A549 (cell line): ENCODE results near the gene IGFBP5. TPM values are rescaled to one million over a fixed set of nuclear protein-coding genes. Genes with fewer than 3 reads are reported as not detected.
A peak's percentile ranks its signal among the peaks of the same experiment; 100 is the strongest.

ENCODE experiments used
- ATAC-seq, 2 experiments: fragments of 200-7000 bp in 1 of 2; fragments of >200 bp in 1 of 2; cut with Nextera tagmentation in 1 of 2; cut with Tn5 transposase in 1 of 2; 3 replicates each; pipeline versions ENCODE4 v1.8.0 to v1.9.1; 2018 to 2020; ENCODE audit warnings: mild to moderate bottlenecking in 1 of 2, moderate library complexity in 1 of 2
- CTCF ChIA-PET: fragments of 300-600 bp; sonication (Branson Sonifier 250); formaldehyde crosslinking; extraction: SDS; loops from one replicate; lab custom pipeline; 2021; ENCODE audit warnings: antibody characterized with exemption, inconsistent platforms; lab: Yijun Ruan, JAX
- POLR2A ChIA-PET: fragments of 350-600 bp; formaldehyde crosslinking; extraction: SDS; loops from one replicate; lab custom pipeline; 2021; ENCODE audit warnings: antibody characterized with exemption, inconsistent platforms; lab: Yijun Ruan, JAX
- DNase-seq, 2 experiments: peaks; one replicate each; pipeline versions ENCODE4 v3.0.0 to v3.0.0-alpha.2; 2011 to 2016; ENCODE audit warnings: low read depth in 1 of 2, low spot score in 1 of 2
- FAIRE-seq: peaks from 2 replicates; lab custom pipeline; 2011; peaks lifted over from hg19 to GRCh38; lab: Jason Lieb, UNC
- H3K27ac ChIP-seq, 2 experiments: fragments of >200 bp; sonication (Bioruptor Twin); formaldehyde crosslinking; 3 replicates each; pipeline ENCODE4 v1.5.1; 2016 to 2017
- H3K4me1 ChIP-seq: fragments of >200 bp; sonication (Bioruptor Twin); formaldehyde crosslinking; 3 replicates; pipeline ENCODE4 v1.6.1; 2016
- H3K4me2 ChIP-seq: fragments of >200 bp; sonication (Bioruptor Twin); formaldehyde crosslinking; 3 replicates; pipeline ENCODE4 v1.6.1; 2016
- H3K4me3 ChIP-seq: fragments of >200 bp; sonication (Bioruptor Twin); formaldehyde crosslinking; 3 replicates; pipeline ENCODE4 v1.5.1; 2016
- H3K9me3 ChIP-seq: fragments of >200 bp; sonication (Bioruptor Twin); formaldehyde crosslinking; 3 replicates; pipeline ENCODE4 v1.6.1; 2016
- BHLHE40 ChIP-seq: IDR thresholded peaks from 2 replicates; pipeline ENCODE4 v1.6.1; 2012; ENCODE audit warnings: low read depth, low read length, inconsistent platforms
- CBX2 ChIP-seq: fragments of 200-600 bp; sonication (generic); IDR thresholded peaks from 2 replicates; pipeline ENCODE4 v1.6.1; 2016; ENCODE audit warnings: low read depth, mild to moderate bottlenecking, borderline replicate concordance
- CBX8 ChIP-seq: fragments of 200-600 bp; sonication (generic); IDR thresholded peaks from 2 replicates; pipeline ENCODE4 v1.6.1; 2016
- CEBPB ChIP-seq, 2 experiments: fragments of >200 bp in 1 of 2; sonication (Bioruptor Twin) in 1 of 2; formaldehyde crosslinking in 1 of 2; IDR thresholded peaks; 2 replicates each; pipeline ENCODE4 v1.6.1; 2012 to 2016
- CHD4 ChIP-seq: fragments of 200-600 bp; sonication (generic); IDR thresholded peaks from 2 replicates; pipeline ENCODE4 v1.6.1; 2016; ENCODE audit warnings: antibody characterized with exemption, mild to moderate bottlenecking, borderline replicate concordance
- EHF ChIP-seq: fragments of 250-450 bp; sonication (Bioruptor Pico); IDR thresholded peaks from 2 replicates; pipeline ENCODE4 v1.5.0; 2020; ENCODE audit warnings: mild to moderate bottlenecking
- ESRRA ChIP-seq: fragments of 150-350 bp; IDR thresholded peaks from 2 replicates; pipeline ENCODE4 v1.6.1; 2014; ENCODE audit warnings: mild to moderate bottlenecking, low read length, borderline replicate concordance
- FOSB ChIP-seq: fragments of 250-450 bp; sonication (Bioruptor Pico); IDR thresholded peaks from 2 replicates; pipeline ENCODE4 v1.5.0; 2020; ENCODE audit warnings: mild to moderate bottlenecking, moderate library complexity
- FOSL2 ChIP-seq, 2 experiments: fragments of 450-650 bp in 1 of 2; fragments of >200 bp in 1 of 2; sonication (Bioruptor Twin) in 1 of 2; formaldehyde crosslinking; IDR thresholded peaks; 2 replicates each; pipeline versions ENCODE4 v1.5.0 to v1.6.1; 2016 to 2020; ENCODE audit warnings: mild to moderate bottlenecking in 1 of 2, moderate library complexity in 1 of 2
- GATA3 ChIP-seq: IDR thresholded peaks from 2 replicates; pipeline ENCODE4 v1.6.1; 2012; ENCODE audit warnings: borderline replicate concordance
- HOXA7 ChIP-seq: fragments of 250-450 bp; sonication (Bioruptor Pico); IDR thresholded peaks from 2 replicates; pipeline ENCODE4 v1.5.0; 2020; ENCODE audit warnings: mild to moderate bottlenecking, moderate library complexity
- JUN ChIP-seq, 2 experiments: fragments of >200 bp; sonication (Bioruptor Twin); formaldehyde crosslinking; IDR thresholded peaks; 2 replicates in 1 of 2; 3 replicates in 1 of 2; pipeline ENCODE4 v1.6.1; 2016 to 2017
- KDM1A ChIP-seq: fragments of 200-600 bp; sonication (generic); IDR thresholded peaks from 2 replicates; pipeline ENCODE4 v1.6.1; 2016; ENCODE audit warnings: low read depth, mild to moderate bottlenecking
- MAFK ChIP-seq: fragments of 450-650 bp; IDR thresholded peaks from 2 replicates; pipeline ENCODE4 v1.6.1; 2014; ENCODE audit not compliant: partially characterized antibody
- MAZ ChIP-seq: fragments of 150-350 bp; IDR thresholded peaks from 2 replicates; pipeline ENCODE4 v1.6.1; 2014; ENCODE audit warnings: antibody characterized with exemption, low read depth, low read length, borderline replicate concordance
- MYC ChIP-seq: IDR thresholded peaks from 2 replicates; pipeline ENCODE4 v1.6.1; 2012; ENCODE audit warnings: mild to moderate bottlenecking, inconsistent platforms, low read length, improper control_type of control experiment, borderline replicate concordance
- PHF8 ChIP-seq: fragments of 200-600 bp; sonication (generic); IDR thresholded peaks from 2 replicates; pipeline ENCODE4 v1.6.1; 2016; ENCODE audit warnings: low read depth, mild to moderate bottlenecking, antibody characterized with exemption, moderate library complexity, borderline replicate concordance
- POLR2AphosphoS2 ChIP-seq: conservative IDR thresholded peaks from 2 replicates; pipeline ENCODE4 v1.6.1; 2012; ENCODE audit warnings: low read length, improper control_type of control experiment, inconsistent platforms
- SREBF2 ChIP-seq: fragments of 450-650 bp; IDR thresholded peaks from 2 replicates; pipeline ENCODE4 v1.6.1; 2014; ENCODE audit warnings: mild to moderate bottlenecking, moderate library complexity
- TP53 ChIP-seq: fragments of 250-450 bp; sonication (Bioruptor Pico); IDR thresholded peaks from 2 replicates; pipeline ENCODE4 v1.5.0; 2021; ENCODE audit warnings: mild to moderate bottlenecking, moderate library complexity
- ZC3H11A ChIP-seq: fragments of 450-650 bp; IDR thresholded peaks from 2 replicates; pipeline ENCODE4 v1.6.1; 2014; ENCODE audit warnings: antibody characterized with exemption, mild to moderate bottlenecking
- ZFP36 ChIP-seq: fragments of 450-650 bp; IDR thresholded peaks from 2 replicates; pipeline ENCODE4 v1.6.1; 2014; ENCODE audit warnings: borderline replicate concordance; ENCODE audit not compliant: partially characterized antibody
- ZNF302 ChIP-seq: fragments of 250-450 bp; sonication (Bioruptor Pico); IDR thresholded peaks from 2 replicates; pipeline ENCODE4 v1.9.0; 2021; ENCODE audit warnings: inconsistent platforms, mild to moderate bottlenecking, moderate library complexity
- WGBS: methylation state at CpG from one replicate; pipeline ENCODE4 v1.1.6; 2017; ENCODE audit errors: missing lambda C conversion rate; 5-methylcytosine and 5-hydroxymethylcytosine counted together
- polyA plus RNA-seq, 4 experiments: library from polyadenylated mRNA; depleted of rRNA in 3 of 4; stranded (reverse); fragments of >200 nt; fragmentation: RNase III in 1 of 4; extraction: RNeasy Plus Mini Kit Qiagen cat#74134 plus additional on column Dnase treatment in 1 of 4; gene quantifications; 2 replicates in 3 of 4; 3 replicates in 1 of 4; pipeline ENCODE4 v1.2.3, GENCODE V29; 2011 to 2017
- TF ChIP-seq, protein P1 (sequence below): IDR thresholded peaks from 2 replicates; pipeline ENCODE4 v1.6.1; 2012
- TF ChIP-seq, protein P2 (sequence below): IDR thresholded peaks from 2 replicates; pipeline ENCODE4 v1.6.1; 2012
- TF ChIP-seq, protein P3 (sequence below): fragments of >200 bp; sonication (Bioruptor Twin); formaldehyde crosslinking; IDR thresholded peaks from 2 replicates; pipeline ENCODE4 v1.6.1; 2016
- TF ChIP-seq, protein P4 (sequence below): fragments of 450-650 bp; IDR thresholded peaks from 2 replicates; pipeline ENCODE4 v1.6.1; 2014; ENCODE audit warnings: antibody characterized with exemption
- TF ChIP-seq, protein P5 (sequence below): IDR thresholded peaks from 2 replicates; pipeline ENCODE4 v1.6.1; 2012; ENCODE audit warnings: low read depth, borderline replicate concordance

The IGFBP5 gene
- polyA plus RNA-seq, 2 of the 4 experiments (the other 2 are of a cell fraction), result 0.23 to 0.97 TPM

DNA sequence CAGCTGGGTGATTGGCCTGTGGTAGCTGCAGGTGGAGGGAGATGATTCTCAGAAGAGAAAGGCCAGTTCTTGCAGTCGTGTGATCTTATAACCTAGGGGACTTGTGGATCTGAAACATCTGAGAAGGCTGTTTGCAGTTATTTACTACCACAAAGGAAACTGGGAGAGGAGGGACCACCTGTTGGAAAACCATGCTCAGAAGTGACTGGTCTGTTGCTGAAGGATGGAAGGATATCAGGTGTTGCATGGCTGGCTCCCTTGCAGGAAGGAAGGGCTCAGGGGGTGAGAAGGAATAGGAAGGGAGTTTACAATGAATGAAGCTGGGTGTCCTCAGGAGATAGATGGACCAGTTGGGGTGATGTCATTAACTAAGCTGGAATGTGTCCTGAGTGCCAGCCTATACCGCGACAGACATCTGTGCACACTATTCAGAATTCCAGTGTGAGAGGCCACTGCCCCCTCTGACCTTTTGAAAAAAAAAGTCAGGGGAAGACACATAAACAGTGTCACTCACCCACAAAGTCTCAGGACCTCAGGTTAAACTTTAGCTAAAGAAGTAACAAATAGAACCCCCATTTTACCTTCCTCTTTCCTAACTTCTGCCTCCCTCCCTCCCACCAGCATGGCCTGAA is 44.6 kb downstream of the IGFBP5 start:
- DNase-seq (no peak), FAIRE-seq (no peak), ATAC-seq (0 out of 6 replicates have a peak, but pooled peaks of 1 of the 2 experiments have one; percentile 22)
- POLR2A ChIA-PET, result interaction anchor here (0.6 kb wide), 1 partner anchor 120 kb away, joined by 4 read pairs; no protein-coding TSS in a partner anchor
- Histone ChIP-seq H3K4me1 (peaks cover 18% of the 10 kb centered on the region; the same call in 2 of the 3 replicates), H3K4me3 (no peak overlapping the region), H3K9me3 (no peaks in the 10 kb centered on the region), H3K4me2 (no peak overlapping the region), H3K27ac (no peak overlapping the region)
- 90% methylated on average over 3 of the region's 3 CpGs for WGBS
- CTCF ChIA-PET, result interaction anchor here (0.6 to 7.0 kb wide), 6 partner anchors 11 to 602 kb away, joined by 3 to 61 read pairs (median 3); no protein-coding TSS in a partner anchor
- TF ChIP-seq KDM1A (no peak), TP53 (CRISPR knock-in tag) (no peak), ZNF302 (CRISPR knock-in tag) (no peak), HOXA7 (CRISPR knock-in tag) (no peak), FOSB (CRISPR knock-in tag) (no peak), CBX8 (no peak), BHLHE40 (no peak), CBX2 (no peak), GATA3 (no peak), ESRRA (no peak), PHF8 (no peak), MAFK (no peak), FOSL2 (IDR thresholded peaks at IDR 0.05) (no peak), FOSL2 (CRISPR knock-in tag; IDR thresholded peaks at IDR 0.05) (no peak), EHF (CRISPR knock-in tag) (no peak), SREBF2 (no peak), CEBPB (IDR thresholded peaks at IDR 0.05) (no peak)
- TF ChIP-seq, protein P1, sequence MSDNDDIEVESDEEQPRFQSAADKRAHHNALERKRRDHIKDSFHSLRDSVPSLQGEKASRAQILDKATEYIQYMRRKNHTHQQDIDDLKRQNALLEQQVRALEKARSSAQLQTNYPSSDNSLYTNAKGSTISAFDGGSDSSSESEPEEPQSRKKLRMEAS, result no peak
- TF ChIP-seq, protein P2, sequence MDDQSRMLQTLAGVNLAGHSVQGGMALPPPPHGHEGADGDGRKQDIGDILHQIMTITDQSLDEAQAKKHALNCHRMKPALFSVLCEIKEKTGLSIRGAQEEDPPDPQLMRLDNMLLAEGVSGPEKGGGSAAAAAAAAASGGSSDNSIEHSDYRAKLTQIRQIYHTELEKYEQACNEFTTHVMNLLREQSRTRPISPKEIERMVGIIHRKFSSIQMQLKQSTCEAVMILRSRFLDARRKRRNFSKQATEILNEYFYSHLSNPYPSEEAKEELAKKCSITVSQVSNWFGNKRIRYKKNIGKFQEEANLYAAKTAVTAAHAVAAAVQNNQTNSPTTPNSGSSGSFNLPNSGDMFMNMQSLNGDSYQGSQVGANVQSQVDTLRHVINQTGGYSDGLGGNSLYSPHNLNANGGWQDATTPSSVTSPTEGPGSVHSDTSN, result no peak

DNA sequence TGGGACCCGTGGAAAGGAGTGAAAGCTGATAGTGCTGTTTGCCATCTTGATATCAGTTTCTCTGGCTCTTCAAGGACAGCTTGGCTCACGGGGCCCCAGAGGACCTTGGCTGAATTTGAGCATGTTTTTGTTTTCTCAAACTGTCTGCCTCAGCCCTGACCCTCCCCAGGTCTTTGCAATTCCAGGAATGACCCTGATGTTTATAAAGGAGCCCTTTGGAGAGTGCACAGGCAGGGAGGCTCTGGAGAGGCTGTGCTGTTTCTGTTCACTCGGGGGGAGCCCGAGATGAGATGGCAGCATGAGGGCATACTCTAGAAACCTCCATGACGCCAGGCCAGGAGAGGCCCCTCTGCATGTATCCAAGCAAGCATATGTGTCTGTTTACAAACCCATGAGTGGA is 45.8 kb downstream of the IGFBP5 start:
- FAIRE-seq (no peak), DNase-seq (no peak), ATAC-seq (no peak)
- WGBS, result 63% methylated on average over 5 of the region's 5 CpGs
- H3K9me3 ChIP-seq, result no peaks in the 10 kb centered on the region
- H3K4me1 ChIP-seq, result peaks cover 18% of the 10 kb centered on the region; the same call in 2 of the 3 replicates
- ChIA-PET CTCF (interaction anchor here (0.6 to 7.0 kb wide), 5 partner anchors 8 to 131 kb away, joined by 3 to 61 read pairs (median 3); no protein-coding TSS in a partner anchor), POLR2A (no interaction called here)
- H3K4me3 ChIP-seq, result no peak overlapping the region
- H3K4me2 ChIP-seq, result no peak overlapping the region
- TF ChIP-seq CBX2 (no peak), FOSL2 (IDR thresholded peaks at IDR 0.05) (no peak), FOSL2 (CRISPR knock-in tag; IDR thresholded peaks at IDR 0.05) (no peak), CHD4 (no peak), ZC3H11A (no peak), HOXA7 (CRISPR knock-in tag) (no peak), BHLHE40 (no peak), PHF8 (no peak), ZFP36 (no peak), MAZ (no peak), TP53 (CRISPR knock-in tag) (no peak), POLR2AphosphoS2 (no peak), MYC (no peak), CEBPB (IDR thresholded peaks at IDR 0.05) (no peak), JUN (IDR thresholded peaks at IDR 0.05) (no peak)
- TF ChIP-seq, protein P3, sequence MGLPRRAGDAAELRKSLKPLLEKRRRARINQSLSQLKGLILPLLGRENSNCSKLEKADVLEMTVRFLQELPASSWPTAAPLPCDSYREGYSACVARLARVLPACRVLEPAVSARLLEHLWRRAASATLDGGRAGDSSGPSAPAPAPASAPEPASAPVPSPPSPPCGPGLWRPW, result no peak
- TF ChIP-seq, protein P4, sequence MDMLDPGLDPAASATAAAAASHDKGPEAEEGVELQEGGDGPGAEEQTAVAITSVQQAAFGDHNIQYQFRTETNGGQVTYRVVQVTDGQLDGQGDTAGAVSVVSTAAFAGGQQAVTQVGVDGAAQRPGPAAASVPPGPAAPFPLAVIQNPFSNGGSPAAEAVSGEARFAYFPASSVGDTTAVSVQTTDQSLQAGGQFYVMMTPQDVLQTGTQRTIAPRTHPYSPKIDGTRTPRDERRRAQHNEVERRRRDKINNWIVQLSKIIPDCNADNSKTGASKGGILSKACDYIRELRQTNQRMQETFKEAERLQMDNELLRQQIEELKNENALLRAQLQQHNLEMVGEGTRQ, result no peak
- TF ChIP-seq, protein P2, result no peak
- TF ChIP-seq, protein P5, sequence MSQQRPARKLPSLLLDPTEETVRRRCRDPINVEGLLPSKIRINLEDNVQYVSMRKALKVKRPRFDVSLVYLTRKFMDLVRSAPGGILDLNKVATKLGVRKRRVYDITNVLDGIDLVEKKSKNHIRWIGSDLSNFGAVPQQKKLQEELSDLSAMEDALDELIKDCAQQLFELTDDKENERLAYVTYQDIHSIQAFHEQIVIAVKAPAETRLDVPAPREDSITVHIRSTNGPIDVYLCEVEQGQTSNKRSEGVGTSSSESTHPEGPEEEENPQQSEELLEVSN, result no peak
- H3K27ac ChIP-seq, result no peak overlapping the region
